ENCODE results near the gene XIRP2. TPM values are rescaled to one million over a fixed set of nuclear protein-coding genes. Genes with fewer than 3 reads are reported as not detected.

Gene XIRP2
- total RNA-seq, 4 donors from 2014 or later, result 0.13 TPM; not detected in 3

DNA sequence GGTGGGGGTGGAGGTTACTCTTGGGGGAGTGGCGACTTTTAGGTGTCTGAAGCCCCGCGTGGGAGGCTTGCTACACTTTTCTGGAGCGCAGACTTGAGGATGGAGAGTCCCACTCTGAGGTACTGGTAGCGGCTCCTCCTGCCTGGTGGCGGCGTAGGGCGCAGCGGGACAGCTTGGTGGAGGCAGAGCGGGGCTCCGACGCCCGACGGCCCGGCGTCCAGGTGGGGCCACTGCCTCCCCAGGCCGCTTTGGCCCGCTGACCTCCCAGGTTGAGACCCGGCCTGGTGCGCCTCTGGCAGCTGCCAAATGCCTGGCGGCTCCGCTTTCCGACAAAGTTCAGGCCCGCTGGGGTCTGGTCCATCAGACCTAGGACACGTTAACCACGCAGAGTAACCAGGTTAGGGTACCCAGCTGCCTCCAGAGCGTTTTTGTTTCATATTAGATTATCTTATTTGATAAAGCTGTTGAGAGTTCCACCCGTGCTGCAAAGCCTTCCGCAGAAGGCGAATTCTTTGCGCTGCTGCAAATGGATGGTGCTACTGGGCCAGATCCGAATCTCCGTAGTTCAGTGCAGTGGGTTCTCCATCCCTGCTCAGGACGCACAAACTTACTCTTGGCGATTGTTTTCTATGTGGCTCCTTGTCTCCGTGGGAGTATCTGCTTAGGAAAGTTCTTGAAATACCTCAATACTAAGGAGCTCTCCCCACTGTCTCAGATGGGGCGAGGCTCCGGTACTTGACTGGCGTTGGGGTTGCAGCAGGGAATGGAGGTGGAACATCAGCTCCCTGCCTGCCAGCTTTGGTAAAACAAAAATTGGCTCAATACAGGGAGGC is 405.9 kb downstream of the XIRP2 start:
- WGBS, 2 donors, result 2 to 4% methylated on average over 14 to 38 of the region's 39 CpGs
- Histone ChIP-seq H3K9me3 (no peaks in the 10 kb centered on the region), H3K27me3 (peaks cover 5% of the 10 kb centered on the region), H3K4me3 (replicated peaks in 1 of 3) (peak overlapping the region in 1 of 3 donors; percentile 50), H3K36me3 (no peaks in the 10 kb centered on the region), H3K4me1 (peaks cover 0 to 16% of the 10 kb centered on the region in 2 donors), H3K27ac (no peak overlapping the region)
- no peak for TF ChIP-seq POLR2A (IDR thresholded peaks at IDR 0.05)
- peak; percentile 0 to 2 for DNase-seq
- intact Hi-C loops (cut with DNase I), result no loop called here

DNA sequence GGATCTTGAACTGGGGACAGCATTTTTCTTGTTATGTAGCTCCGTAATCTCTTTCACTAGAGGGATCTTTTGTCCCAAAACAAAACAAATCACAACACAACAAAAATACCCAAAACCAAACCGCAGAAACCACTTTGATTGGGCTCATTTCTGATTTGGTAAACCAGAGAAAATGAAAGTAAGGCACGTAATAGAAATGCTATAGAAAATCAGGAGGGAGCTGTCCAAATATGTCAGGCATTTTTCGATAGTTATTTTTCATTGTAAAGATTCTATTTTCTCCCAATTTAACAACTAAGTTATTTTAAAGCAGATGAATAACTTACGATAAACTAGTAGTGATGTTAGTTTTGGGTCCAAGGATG is 406.5 kb downstream of the XIRP2 start:
- no peaks in the 10 kb centered on the region for H3K9me3 ChIP-seq
- H3K27ac ChIP-seq, result no peak overlapping the region
- intact Hi-C loops (cut with DNase I), result no loop called here
- TF ChIP-seq, protein P1, sequence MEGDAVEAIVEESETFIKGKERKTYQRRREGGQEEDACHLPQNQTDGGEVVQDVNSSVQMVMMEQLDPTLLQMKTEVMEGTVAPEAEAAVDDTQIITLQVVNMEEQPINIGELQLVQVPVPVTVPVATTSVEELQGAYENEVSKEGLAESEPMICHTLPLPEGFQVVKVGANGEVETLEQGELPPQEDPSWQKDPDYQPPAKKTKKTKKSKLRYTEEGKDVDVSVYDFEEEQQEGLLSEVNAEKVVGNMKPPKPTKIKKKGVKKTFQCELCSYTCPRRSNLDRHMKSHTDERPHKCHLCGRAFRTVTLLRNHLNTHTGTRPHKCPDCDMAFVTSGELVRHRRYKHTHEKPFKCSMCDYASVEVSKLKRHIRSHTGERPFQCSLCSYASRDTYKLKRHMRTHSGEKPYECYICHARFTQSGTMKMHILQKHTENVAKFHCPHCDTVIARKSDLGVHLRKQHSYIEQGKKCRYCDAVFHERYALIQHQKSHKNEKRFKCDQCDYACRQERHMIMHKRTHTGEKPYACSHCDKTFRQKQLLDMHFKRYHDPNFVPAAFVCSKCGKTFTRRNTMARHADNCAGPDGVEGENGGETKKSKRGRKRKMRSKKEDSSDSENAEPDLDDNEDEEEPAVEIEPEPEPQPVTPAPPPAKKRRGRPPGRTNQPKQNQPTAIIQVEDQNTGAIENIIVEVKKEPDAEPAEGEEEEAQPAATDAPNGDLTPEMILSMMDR (IDR thresholded peaks at IDR 0.05), result no peak
- TF ChIP-seq POLR2A (IDR thresholded peaks at IDR 0.05), result no peak
- DNase-seq, result no peak
- H3K36me3 ChIP-seq, result no peaks in the 10 kb centered on the region
- no peak overlapping the region for H3K4me3 ChIP-seq (replicated peaks in 1 of 3)
- H3K27me3 ChIP-seq, result peaks cover 5% of the 10 kb centered on the region
- H3K4me1 ChIP-seq, result peaks cover 0 to 16% of the 10 kb centered on the region in 2 donors
- WGBS, 2 donors, result 20 to 23% methylated on average over 5 of the region's 5 CpGs

DNA sequence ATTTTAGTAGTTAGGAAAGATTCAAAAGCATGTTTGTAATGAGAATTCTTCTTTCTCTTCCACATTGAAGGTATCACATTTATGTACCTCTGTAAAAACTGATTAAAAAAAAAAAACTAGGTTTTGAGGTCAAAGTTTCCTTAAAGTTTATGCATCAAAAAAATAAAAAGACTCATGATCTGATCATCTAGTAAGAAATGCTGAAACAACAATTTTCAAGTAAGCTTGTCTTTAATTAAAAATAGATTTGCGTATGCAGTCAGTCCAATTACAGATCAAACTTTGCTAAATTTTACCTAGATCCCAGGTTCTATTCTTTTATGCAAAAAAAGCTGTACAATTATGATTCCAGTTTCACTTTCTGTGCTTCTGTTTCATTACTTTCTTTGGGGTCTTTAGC is 409.0 kb downstream of the XIRP2 start:
- Histone ChIP-seq H3K9me3 (no peaks in the 10 kb centered on the region), H3K27ac (no peak overlapping the region), H3K36me3 (no peaks in the 10 kb centered on the region), H3K4me1 (peaks cover 0 to 16% of the 10 kb centered on the region in 2 donors), H3K27me3 (peaks cover 5% of the 10 kb centered on the region), H3K4me3 (replicated peaks in 1 of 3) (no peak overlapping the region)
- TF ChIP-seq, protein P1 (IDR thresholded peaks at IDR 0.05), result no peak
- no peak for TF ChIP-seq POLR2A (IDR thresholded peaks at IDR 0.05)
- WGBS, 2 donors, result 96 to 100% methylated on average over 1 of the region's 1 CpG
- DNase-seq, result no peak
- intact Hi-C loops (cut with DNase I), result no loop called here

DNA sequence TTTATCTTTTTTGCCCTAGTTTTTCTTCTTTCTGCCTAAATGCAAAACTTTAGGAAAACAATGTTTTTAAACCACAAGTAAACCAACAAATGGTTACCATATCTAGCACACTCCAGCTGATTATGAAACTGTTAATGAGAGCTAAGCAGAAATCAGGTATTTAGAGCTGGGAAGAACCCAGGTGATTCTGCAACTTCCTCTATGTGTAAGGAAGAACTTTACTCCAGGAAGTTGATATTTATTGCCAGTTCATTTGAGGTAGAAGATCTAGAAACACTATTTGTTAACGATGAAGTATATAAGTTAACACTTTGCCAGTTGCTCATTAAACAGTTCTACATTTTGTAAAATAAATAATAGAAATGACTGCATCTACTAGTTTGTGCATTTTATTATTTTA is 409.7 kb downstream of the XIRP2 start:
- no peaks in the 10 kb centered on the region for H3K36me3 ChIP-seq
- TF ChIP-seq, protein P1 (IDR thresholded peaks at IDR 0.05), result no peak
- TF ChIP-seq POLR2A (IDR thresholded peaks at IDR 0.05), result no peak
- WGBS, 2 donors, result 88 to 91% methylated on average over 1 of the region's 1 CpG
- peaks cover 0 to 16% of the 10 kb centered on the region in 2 donors for H3K4me1 ChIP-seq
- H3K9me3 ChIP-seq, result no peaks in the 10 kb centered on the region
- H3K27ac ChIP-seq, result no peak overlapping the region
- H3K27me3 ChIP-seq, result peaks cover 5% of the 10 kb centered on the region
- no peak for DNase-seq
- H3K4me3 ChIP-seq (replicated peaks in 1 of 3), result no peak overlapping the region
- intact Hi-C loops (cut with DNase I), result no loop called here
